Measurements from ENCODE around the gene FKBP1A. TPM values are rescaled to one million over a fixed set of nuclear protein-coding genes. Genes with fewer than 3 reads are reported as not detected.

Gene FKBP1A
- total and polyA plus RNA-seq, 2 of the 4 experiments (the other 2 are of a cell fraction), result 120 to 528 TPM

- dilution Hi-C loops (cut with HindIII; ENCODE audit: low sequenced_read_pairs, unreplicated experiment) (no loop called here), intact Hi-C loops (cut with micrococcal nuclease) (no loop called here), in situ Hi-C loops (cut with MboI; ENCODE audit: low sequenced_read_pairs) (no loop called here)
- H4K8ac ChIP-seq (ENCODE audit: low read depth in 2 of 2, low read length in 2 of 2), result no peak overlapping the region
- ChIA-PET CTCF (interaction anchor here (1.1 kb wide), 1 partner anchor 12 kb away, joined by 3 read pairs; no protein-coding TSS in a partner anchor), POLR2A (ENCODE audit: unreplicated experiment) (no interaction called here)
- ATAC-seq (ENCODE audit: low read depth), result no peak
- H4K20me1 ChIP-seq (ENCODE audit: insufficient read depth, low read length), result no peaks in the 10 kb centered on the region
- no peak overlapping the region for H3K23ac ChIP-seq (ENCODE audit: low read depth, low read length)
- 90% methylated on average over 1 of the region's 4 CpGs; no CpG with 5 or more reads in 1 of the 2 experiments for WGBS, 2 experiments (ENCODE audit: extremely low coverage in 2 of 2, insufficient read length in 1 of 2)
- H2BK15ac ChIP-seq (ENCODE audit: low read depth, low read length), result no peak overlapping the region
- H3K18ac ChIP-seq (ENCODE audit: low read depth, low read length), result no peak overlapping the region
- H3K4me3 ChIP-seq (ENCODE audit: insufficient read depth, low read depth, low read length), result no peak overlapping the region
- no peak overlapping the region for H2AFZ ChIP-seq (replicated peaks; ENCODE audit: low read length, poor library complexity)
- H4K91ac ChIP-seq (ENCODE audit: insufficient read depth, low read depth, low read length), result no peak overlapping the region
- H3K79me1 ChIP-seq (ENCODE audit: low read depth in 1 of 2, low read length in 2 of 2), result peaks cover 0 to 10% of the 10 kb centered on the region in 2 experiments; a peak in 1 of 4 replicates
- H2AK9ac ChIP-seq (replicated peaks; ENCODE audit: low read depth, low read length, poor library complexity), result no peak overlapping the region
- H3K4ac ChIP-seq (ENCODE audit: low read depth, low read length), result no peak overlapping the region
- no peak for DNase-seq
- H3K9me1 ChIP-seq (ENCODE audit: insufficient read depth, low read length), result peaks cover 19% of the 10 kb centered on the region
- no peaks in the 10 kb centered on the region for H3K36me3 ChIP-seq (ENCODE audit: control insufficient read depth, insufficient read depth, low read length)
- no peak overlapping the region for H2BK20ac ChIP-seq (ENCODE audit: low read depth, low read length)
- BruUV-seq (replicated peaks), result no TSS peak
- H2BK5ac ChIP-seq (ENCODE audit: low read depth, low read length, poor library complexity, severe bottlenecking), result no peak overlapping the region
- no peaks in the 10 kb centered on the region for H3K27me3 ChIP-seq (ENCODE audit: control insufficient read depth, insufficient read depth, low read length)
- H2AK5ac ChIP-seq (ENCODE audit: low read depth, low read length), result no peak overlapping the region
- H3K4me1 ChIP-seq (ENCODE audit: control insufficient read depth, insufficient read depth, low read length), result peaks cover 4% of the 10 kb centered on the region; the same call in 1 of the 2 replicates
- H2BK120ac ChIP-seq (ENCODE audit: low read depth, low read length), result no peak overlapping the region
- no peak overlapping the region for H3K4me2 ChIP-seq (ENCODE audit: low read depth, low read length)
- H3K9ac ChIP-seq (ENCODE audit: low read depth, low read length), result no peak overlapping the region
- no peaks in the 10 kb centered on the region; the same call in 1 of the 2 replicates for H3K9me3 ChIP-seq (ENCODE audit: control insufficient read depth, insufficient read depth, low read length)
- H4K5ac ChIP-seq (ENCODE audit: low read depth, low read length), result no peak overlapping the region
- TF ChIP-seq RAD21 (IDR thresholded peaks at IDR 0.05; ENCODE audit: low read length) (no peak), POLR2A (IDR thresholded peaks at IDR 0.05; ENCODE audit: low read depth, low read length) (no peak), CEBPB (IDR thresholded peaks at IDR 0.05; ENCODE audit: low read depth, low read length) (no peak), RCOR1 (IDR thresholded peaks at IDR 0.05; ENCODE audit: insufficient replicate concordance, low read length) (no peak), USF2 (IDR thresholded peaks at IDR 0.05; ENCODE audit: low read depth, low read length) (no peak), MXI1 (IDR thresholded peaks at IDR 0.05; ENCODE audit: borderline replicate concordance, low read depth, low read length) (no peak), FOS (IDR thresholded peaks at IDR 0.05; ENCODE audit: low read depth, low read length) (no peak), RFX5 (IDR thresholded peaks at IDR 0.05; ENCODE audit: low read depth, low read length) (no peak), CHD1 (IDR thresholded peaks at IDR 0.05; ENCODE audit: low read depth, low read length) (no peak), MAFK (IDR thresholded peaks at IDR 0.05; ENCODE audit: low read depth, low read length) (no peak), NFE2L2 (IDR thresholded peaks at IDR 0.05; ENCODE audit: low read depth, low read length) (no peak), SMC3 (IDR thresholded peaks at IDR 0.05; ENCODE audit: low read depth, low read length) (no peak), CTCF (conservative IDR thresholded peaks at IDR 0.05; ENCODE audit: low read depth, low read length) (no peak), MAZ (IDR thresholded peaks at IDR 0.05; ENCODE audit: borderline replicate concordance, low read depth, low read length) (no peak), BHLHE40 (IDR thresholded peaks at IDR 0.05; ENCODE audit: low read depth, low read length) (no peak)
- TF ChIP-seq, protein P1, sequence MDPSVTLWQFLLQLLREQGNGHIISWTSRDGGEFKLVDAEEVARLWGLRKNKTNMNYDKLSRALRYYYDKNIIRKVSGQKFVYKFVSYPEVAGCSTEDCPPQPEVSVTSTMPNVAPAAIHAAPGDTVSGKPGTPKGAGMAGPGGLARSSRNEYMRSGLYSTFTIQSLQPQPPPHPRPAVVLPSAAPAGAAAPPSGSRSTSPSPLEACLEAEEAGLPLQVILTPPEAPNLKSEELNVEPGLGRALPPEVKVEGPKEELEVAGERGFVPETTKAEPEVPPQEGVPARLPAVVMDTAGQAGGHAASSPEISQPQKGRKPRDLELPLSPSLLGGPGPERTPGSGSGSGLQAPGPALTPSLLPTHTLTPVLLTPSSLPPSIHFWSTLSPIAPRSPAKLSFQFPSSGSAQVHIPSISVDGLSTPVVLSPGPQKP (IDR thresholded peaks at IDR 0.05; ENCODE audit: borderline replicate concordance, low read depth, low read length), result no peak
- no peak overlapping the region for H3K14ac ChIP-seq (replicated peaks; ENCODE audit: low read depth, low read length)
- H3K27ac ChIP-seq (ENCODE audit: insufficient read depth, low read length), result no peak overlapping the region
- no peak overlapping the region for H3K56ac ChIP-seq (ENCODE audit: extremely low read depth, insufficient read depth, low read length)
These were observed 22.1 kb upstream of the FKBP1A start for GRCh38 chr20:1414982-1415381.
